ENCODE measurements around the gene HCFC1.

DNA sequence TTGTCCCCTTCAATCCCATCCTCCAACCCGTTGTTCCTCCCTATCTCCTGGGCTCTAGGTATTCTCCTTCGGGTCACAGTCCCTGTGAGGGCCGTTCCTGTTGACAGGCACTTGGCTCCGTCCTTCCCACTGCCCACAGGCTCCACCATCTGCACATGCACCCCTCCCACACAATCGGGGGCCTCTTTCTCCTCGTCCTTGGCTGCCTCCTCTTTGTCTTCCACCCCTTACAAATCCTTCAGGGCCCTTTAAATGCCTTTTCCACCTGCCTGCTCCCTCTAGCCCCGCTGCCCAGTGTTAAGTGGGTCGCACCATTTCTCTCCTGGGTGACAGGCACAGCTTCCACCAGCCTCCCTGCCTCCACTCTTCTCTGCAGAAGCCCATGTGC, 69.9 kb downstream of the HCFC1 start:
- TF ChIP-seq CTCF (IDR thresholded peaks at IDR 0.05; ENCODE audit: borderline replicate concordance, extremely low read depth, low read length, poor library complexity, severe bottlenecking) (no peak), EZH2 (IDR thresholded peaks at IDR 0.05; ENCODE audit: borderline replicate concordance, low read depth, low read length, severe bottlenecking) (no peak)
